HG02840 (cell line): Measurements from ENCODE around the gene SLC30A10.
"Not testable (repeated sequence)": the region's sequence is repeated elsewhere in the genome, so short reads cannot be mapped to it uniquely, and the experiment has no call there.

Experiments used
- ATAC-seq: cut with Tn5 transposase; IDR thresholded peaks from one replicate; pipeline ENCODE4 v1.9.1; 2021; ENCODE audit warnings: mild to moderate bottlenecking, moderate library complexity, moderate number of reproducible peaks; ENCODE audit not compliant: unreplicated experiment, low FRiP score

Gene SLC30A10

GRCh38 chr1:219931033-219931432 is 2.7 kb upstream of the SLC30A10 start:
- no peak for ATAC-seq

GRCh38 chr1:219928791-219929118 is 398 bp upstream of the SLC30A10 start:
- no peak for ATAC-seq

GRCh38 chr1:219927298-219927955 is 930 bp downstream of the SLC30A10 start:
- no peak for ATAC-seq

- no peak for ATAC-seq
Measured at GRCh38 chr1:219926363-219926998, 1.9 kb downstream of the SLC30A10 start.

DNA sequence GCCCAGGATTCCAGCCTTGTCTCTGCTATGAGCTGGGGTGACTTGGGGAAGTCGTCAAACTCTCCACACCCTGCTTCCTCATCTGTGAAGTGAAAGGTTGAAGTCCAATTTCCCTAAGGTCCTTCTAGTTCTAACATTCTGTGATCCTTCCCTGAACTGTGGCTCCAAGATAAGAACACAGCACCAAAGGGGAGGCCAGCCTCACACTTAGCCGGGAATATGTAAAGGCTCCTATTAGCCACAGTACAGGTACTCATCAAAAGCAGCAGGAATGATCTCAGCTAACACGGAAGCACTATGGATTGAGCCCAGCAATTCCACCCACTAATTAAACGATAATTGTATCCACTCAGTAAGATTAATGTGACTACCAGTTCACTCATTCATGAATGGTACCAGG is 4.0 kb downstream of the SLC30A10 start:
- no peak for ATAC-seq

DNA sequence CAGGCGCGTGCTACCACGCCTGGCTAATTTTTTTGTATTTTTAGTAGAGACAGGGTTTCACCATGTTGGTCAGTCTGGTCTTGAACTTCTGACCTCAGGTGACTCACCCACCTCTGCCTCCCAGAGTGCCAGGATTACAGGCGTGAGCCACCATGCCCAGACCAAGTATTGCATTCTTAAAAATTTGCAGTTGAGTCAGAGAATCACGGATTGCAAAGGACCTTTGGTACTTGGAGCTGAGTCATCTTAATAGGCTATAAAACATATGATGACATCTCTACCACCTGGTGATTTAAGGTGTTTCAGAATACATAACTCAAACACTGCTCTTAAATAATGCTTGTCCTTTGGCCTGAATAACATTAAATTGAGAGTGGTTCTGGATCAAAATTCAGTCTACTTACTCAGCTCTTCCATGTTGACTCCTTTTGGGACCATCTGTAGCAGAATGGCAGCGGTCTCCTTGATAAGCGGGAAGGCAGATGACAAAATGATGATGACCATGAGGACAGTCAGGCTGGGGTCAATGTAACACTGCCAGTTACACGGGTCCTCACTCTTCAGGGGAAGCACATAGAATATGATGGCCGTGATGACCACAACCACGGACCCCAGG is 10.4 kb downstream of the SLC30A10 start:
- no peak for ATAC-seq

DNA sequence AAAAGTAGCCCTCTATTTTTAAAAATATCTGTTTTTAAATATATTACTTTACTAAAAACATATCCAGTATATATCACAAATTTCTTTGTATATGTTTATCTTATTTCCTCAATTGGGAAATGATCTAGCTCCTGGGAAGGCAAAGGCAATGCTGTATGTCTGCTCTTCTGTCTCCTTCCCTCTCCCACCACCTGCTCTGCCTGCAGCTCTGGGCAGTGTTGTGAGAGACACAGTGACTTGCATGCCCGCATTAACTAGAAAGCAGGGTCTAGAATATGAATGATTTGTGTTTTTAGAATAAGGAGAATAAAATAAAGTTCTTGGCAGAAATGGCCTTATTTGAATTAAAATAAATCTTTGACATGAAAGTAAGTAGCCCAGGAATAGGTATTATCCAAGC is 11.1 kb downstream of the SLC30A10 start:
- ATAC-seq = no peak

- ATAC-seq = no peak
Measured at GRCh38 chr1:219916257-219916656, 12.1 kb downstream of the SLC30A10 start.

- no peak for ATAC-seq
Measured at GRCh38 chr1:219913005-219913770, 15.2 kb downstream of the SLC30A10 start.

- ATAC-seq = no peak
Measured at GRCh38 chr1:219910716-219911115, 17.6 kb downstream of the SLC30A10 start.

- ATAC-seq = no peak
Measured at GRCh38 chr1:219909476-219909875, 18.9 kb downstream of the SLC30A10 start.

GRCh38 chr1:219908170-219908569 is 20.2 kb downstream of the SLC30A10 start:
- ATAC-seq = no peak

GRCh38 chr1:219907772-219908070 is 20.6 kb downstream of the SLC30A10 start:
- no peak for ATAC-seq

DNA sequence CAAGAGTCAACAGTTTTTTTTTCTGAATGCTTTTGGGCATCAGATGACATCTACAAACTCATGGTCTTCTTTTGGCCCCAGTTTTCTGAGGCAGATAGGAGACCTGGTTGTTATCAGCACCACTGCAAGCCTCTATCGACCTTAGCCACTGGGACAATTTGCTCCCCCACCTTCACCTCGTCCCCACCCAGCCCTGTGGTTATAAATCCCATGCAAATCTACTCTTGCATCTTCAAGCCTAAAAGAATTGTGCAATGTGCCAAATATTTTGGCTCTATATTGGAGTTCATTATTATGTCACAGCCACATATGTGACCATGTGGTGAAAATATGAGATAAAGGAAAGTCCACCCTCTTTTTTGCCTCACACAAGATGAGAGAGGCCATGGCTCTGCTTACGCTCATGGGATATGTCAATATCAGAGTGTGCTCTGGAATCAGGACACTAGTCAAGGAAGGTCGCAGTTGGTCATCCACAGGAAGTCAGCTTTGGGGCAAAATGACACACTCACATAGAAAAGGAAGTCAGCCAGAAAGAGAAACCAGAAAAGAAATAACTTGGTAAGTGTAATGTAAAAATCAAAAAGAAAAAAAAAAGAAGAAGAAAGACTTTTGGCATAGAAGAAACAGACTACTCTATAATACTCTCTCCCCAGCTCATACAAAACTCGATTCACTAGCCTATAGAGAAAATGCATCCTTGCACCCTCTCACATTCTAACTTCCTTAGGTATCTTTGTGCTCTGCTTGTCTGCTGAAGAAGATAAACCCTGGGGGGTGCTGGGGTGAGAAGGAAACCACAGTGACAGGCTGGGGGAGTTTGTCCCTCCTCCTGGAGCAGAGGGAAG is 21.2 kb downstream of the SLC30A10 start:
- no peak for ATAC-seq

DNA sequence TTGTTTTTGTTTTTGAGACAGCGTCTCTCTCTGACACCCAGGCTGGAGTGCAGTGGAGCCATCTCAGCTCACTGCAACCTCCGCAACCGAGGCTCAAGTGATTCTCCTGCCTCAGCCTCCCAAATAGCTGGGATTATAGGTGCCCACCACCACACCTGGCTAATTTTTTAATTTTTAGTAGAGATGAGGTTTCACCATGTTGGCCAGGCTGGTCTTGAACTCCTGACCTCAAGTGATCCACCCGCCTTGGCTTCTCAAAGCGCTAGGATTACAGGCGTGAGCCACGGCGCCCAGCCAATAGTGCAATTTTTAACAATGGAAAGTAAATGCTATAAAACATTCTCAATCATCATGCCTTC is 21.8 kb downstream of the SLC30A10 start:
- ATAC-seq = not testable (repeated sequence)

DNA sequence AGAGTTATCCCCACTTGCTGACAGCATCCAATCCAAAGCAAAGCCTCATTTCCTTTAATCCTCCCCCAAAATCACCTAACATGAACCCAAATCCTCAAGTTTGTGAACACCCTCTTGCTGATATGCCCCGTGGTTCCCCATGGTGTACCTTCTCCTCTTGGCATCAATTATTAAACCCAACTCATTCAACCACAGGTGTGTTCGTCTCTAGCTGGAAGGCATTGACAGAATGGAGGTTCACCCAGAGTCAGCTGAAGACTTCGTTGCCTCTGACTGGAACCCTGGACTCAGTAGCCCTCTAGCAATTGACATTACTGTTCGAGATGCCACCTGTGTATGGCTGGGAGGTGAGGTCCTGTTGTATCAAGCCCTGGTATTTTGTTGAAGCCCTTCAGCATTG is 22.8 kb downstream of the SLC30A10 start:
- no peak for ATAC-seq

GRCh38 chr1:219904934-219905333 is 23.4 kb downstream of the SLC30A10 start:
- ATAC-seq = no peak

- ATAC-seq = no peak
Measured at GRCh38 chr1:219903353-219903871, 24.9 kb downstream of the SLC30A10 start.

DNA sequence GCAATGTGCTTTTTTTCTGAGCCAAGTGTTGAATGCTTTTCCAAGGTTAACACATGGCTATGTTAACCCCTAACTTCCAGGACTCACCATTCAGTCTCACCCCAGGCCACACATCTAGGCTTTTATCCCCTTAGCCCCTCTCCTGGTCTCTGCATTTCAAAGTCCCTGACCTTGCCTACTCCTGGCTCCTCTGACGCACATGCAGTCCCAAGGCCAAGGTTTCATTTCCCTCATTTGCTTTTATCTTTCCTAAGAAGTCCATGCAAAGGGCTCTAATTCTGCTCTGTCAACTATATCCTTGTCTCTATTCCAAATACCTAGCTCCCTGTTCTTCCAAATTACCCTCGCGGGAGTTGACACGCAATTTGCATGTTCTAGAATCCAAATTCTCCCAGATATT is 25.4 kb downstream of the SLC30A10 start:
- ATAC-seq = no peak

- no peak for ATAC-seq
Measured at GRCh38 chr1:219900882-219901281, 27.5 kb downstream of the SLC30A10 start.
